GM23338 (cell line): ENCODE measurements around the gene HPX. TPM values are rescaled to one million over a fixed set of nuclear protein-coding genes. Genes with fewer than 3 reads are reported as not detected.

Source experiments
- ATAC-seq: fragments of 200-7000 bp; cut with Tn5 transposase; 3 replicates; pipeline ENCODE4 v1.9.1; 2020
- DNase-seq: peaks from one replicate; pipeline ENCODE4 v3.0.0-alpha.2; 2015; ENCODE audit warnings: low spot score
- H2AFZ ChIP-seq: fragments of 200-600 bp; sonication (generic); 2 replicates; pipeline ENCODE4 v1.8.0; 2016; ENCODE audit warnings: antibody characterized with exemption, mild to moderate bottlenecking, moderate library complexity
- H3F3A ChIP-seq: fragments of 200-600 bp; sonication (generic); replicated peaks from 2 replicates; pipeline ENCODE4 v1.8.0; 2017; ENCODE audit warnings: antibody characterized with exemption, mixed run types, low read depth
- H3K27ac ChIP-seq: fragments of 200-600 bp; sonication (generic); 2 replicates; pipeline ENCODE4 v1.6.1; 2016; ENCODE audit warnings: low read depth
- H3K27me3 ChIP-seq: fragments of 200-600 bp; sonication (generic); 2 replicates; pipeline ENCODE4 v1.8.0; 2016; ENCODE audit warnings: mild to moderate bottlenecking, mixed run types, moderate library complexity; ENCODE audit not compliant: insufficient read depth
- H3K36me3 ChIP-seq: fragments of 200-600 bp; sonication (generic); 2 replicates; pipeline ENCODE4 v1.8.0; 2016; ENCODE audit warnings: mild to moderate bottlenecking; ENCODE audit not compliant: insufficient read depth
- H3K4me1 ChIP-seq: fragments of 200-600 bp; sonication (generic); 2 replicates; pipeline ENCODE4 v1.8.0; 2016; ENCODE audit warnings: mild to moderate bottlenecking, moderate library complexity; ENCODE audit not compliant: insufficient read depth
- H3K4me2 ChIP-seq: fragments of 200-600 bp; sonication (generic); 2 replicates; pipeline ENCODE4 v1.7.1; 2017; ENCODE audit warnings: mixed run types
- H3K4me3 ChIP-seq: fragments of 200-600 bp; sonication (generic); 2 replicates; pipeline ENCODE4 v1.6.1; 2016; ENCODE audit warnings: mixed run types
- H3K79me2 ChIP-seq: fragments of 200-600 bp; sonication (generic); replicated peaks from 2 replicates; pipeline ENCODE4 v1.8.0; 2017; ENCODE audit warnings: mild to moderate bottlenecking; ENCODE audit not compliant: insufficient read depth
- H3K9me2 ChIP-seq: fragments of 200-600 bp; sonication (generic); 2 replicates; pipeline ENCODE4 v1.8.0; 2017; ENCODE audit not compliant: insufficient read depth
- H4K20me1 ChIP-seq: fragments of 200-600 bp; sonication (generic); replicated peaks from 2 replicates; pipeline ENCODE4 v1.8.0; 2017; ENCODE audit warnings: mild to moderate bottlenecking; ENCODE audit not compliant: insufficient read depth
- H3K27ac Mint-ChIP-seq: 2 replicates; pipeline ENCODE4 v1.8.0; 2020; ENCODE audit warnings: inconsistent platforms, mild to moderate bottlenecking, moderate library complexity, mixed read lengths
- H3K27me3 Mint-ChIP-seq: 3 replicates; pipeline ENCODE4 v1.8.0; 2022; ENCODE audit warnings: low read depth, mild to moderate bottlenecking, moderate library complexity, mixed read lengths, inconsistent platforms; ENCODE audit not compliant: insufficient read depth, poor library complexity
- H3K36me3 Mint-ChIP-seq: 3 replicates; pipeline ENCODE4 v1.8.0; 2021; ENCODE audit warnings: low read depth, mild to moderate bottlenecking, inconsistent platforms, moderate library complexity, mixed read lengths
- H3K4me1 Mint-ChIP-seq: 3 replicates; pipeline ENCODE4 v1.8.0; 2020; ENCODE audit warnings: mild to moderate bottlenecking, inconsistent platforms, mixed read lengths
- H3K4me3 Mint-ChIP-seq: 3 replicates; pipeline ENCODE4 v1.8.0; 2021; ENCODE audit warnings: moderate library complexity, mild to moderate bottlenecking, inconsistent platforms, mixed read lengths
- H3K9me3 Mint-ChIP-seq: 3 replicates; pipeline ENCODE4 v1.8.0; 2020; ENCODE audit warnings: moderate library complexity, mild to moderate bottlenecking, inconsistent platforms, mixed read lengths
- EZH2 ChIP-seq: fragments of 200-600 bp; sonication (generic); IDR thresholded peaks from one replicate; pipeline ENCODE4 v1.8.0; 2017; ENCODE audit warnings: antibody characterized with exemption, mild to moderate bottlenecking, low read depth; ENCODE audit not compliant: unreplicated experiment
- EZH2phosphoT487 ChIP-seq: fragments of 200-600 bp; sonication (generic); IDR thresholded peaks from one replicate; pipeline ENCODE4 v1.8.1; 2018; ENCODE audit warnings: antibody characterized with exemption; ENCODE audit not compliant: unreplicated experiment
- JUNB ChIP-seq: IDR thresholded peaks from one replicate; pipeline ENCODE4 v1.6.1; 2016; ENCODE audit warnings: antibody characterized with exemption; ENCODE audit not compliant: unreplicated experiment
- NANOG ChIP-seq: IDR thresholded peaks from 2 replicates; pipeline ENCODE4 v1.6.1; 2016; ENCODE audit warnings: antibody characterized with exemption, borderline replicate concordance
- STAT1 ChIP-seq: IDR thresholded peaks from one replicate; pipeline ENCODE4 v1.6.1; 2016; ENCODE audit warnings: antibody characterized with exemption; ENCODE audit not compliant: unreplicated experiment
- ZNF114 ChIP-seq: fragments of 250-450 bp; sonication (Bioruptor Pico); IDR thresholded peaks from 2 replicates; pipeline ENCODE4 v1.5.0; 2020; ENCODE audit warnings: mild to moderate bottlenecking, moderate library complexity
- polyA plus RNA-seq: library from polyadenylated mRNA; unstranded; fragments of >200 nt; fragmentation: Nextera tagmentation; extraction: Ambion mirVana; gene quantifications from 2 replicates; pipeline ENCODE4 v1.2.1, GENCODE V29; 2016
- total RNA-seq: library from RNA; depleted of rRNA; stranded (reverse); fragments of >200 nt; shearing (Covaris generic); gene quantifications from 2 replicates; pipeline ENCODE4 v1.2.3, GENCODE V29; 2014
- TF ChIP-seq, protein P1 (sequence below), 2 experiments: fragments of 200-600 bp in 1 of 2; sonication (generic) in 1 of 2; conservative IDR thresholded peaks; 2 replicates each; pipeline versions ENCODE4 v1.5.1 to v1.6.1; 2016 to 2017; ENCODE audit warnings: antibody characterized with exemption in 2 of 2, low read depth in 2 of 2, mild to moderate bottlenecking in 2 of 2, moderate library complexity in 1 of 2
- TF ChIP-seq, protein P2 (sequence below): IDR thresholded peaks from 2 replicates; pipeline ENCODE4 v1.6.1; 2016; ENCODE audit warnings: antibody characterized with exemption
- TF ChIP-seq, protein P3 (sequence below): IDR thresholded peaks from one replicate; pipeline ENCODE4 v1.6.1; 2018; ENCODE audit warnings: antibody characterized with exemption; ENCODE audit not compliant: unreplicated experiment

Gene HPX
- total and polyA plus RNA-seq, 2 experiments from 2014 or later, result 0.47 to 0.63 TPM

DNA sequence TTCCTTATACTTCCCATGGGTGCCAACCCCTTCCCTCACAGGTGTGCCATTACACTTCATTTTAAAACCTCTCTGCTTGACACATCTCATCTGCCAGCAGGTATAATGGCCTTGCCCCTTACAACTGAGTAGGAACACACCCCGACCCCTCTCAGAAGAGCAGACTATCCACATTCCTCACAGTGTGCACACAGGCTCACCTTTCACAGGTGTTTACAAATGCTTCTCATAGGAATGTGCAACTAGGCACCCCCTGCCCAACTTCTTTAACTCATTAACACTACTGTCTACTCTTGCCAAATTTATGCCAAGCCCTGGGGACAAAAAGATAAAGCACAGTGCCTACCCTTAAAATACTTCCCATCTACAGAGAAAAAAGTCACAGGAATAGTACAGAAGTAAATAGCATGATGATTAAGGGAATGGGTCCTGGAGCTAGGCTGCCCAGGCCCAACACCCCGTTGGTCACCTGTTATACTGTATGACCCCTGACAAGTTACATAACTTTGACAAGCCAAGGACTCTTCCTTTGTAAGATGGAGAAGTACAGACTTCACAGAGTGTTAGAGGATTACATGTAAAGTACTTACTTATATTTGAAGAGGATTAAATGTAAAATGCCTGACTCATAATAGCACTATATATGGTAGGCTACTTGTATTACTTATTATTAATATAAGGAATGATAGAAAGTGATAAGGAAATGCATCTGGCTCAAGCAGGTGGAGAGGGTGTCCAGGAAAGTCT lies 17.7 kb upstream of the HPX start (continued):
- TF ChIP-seq, protein P1, sequence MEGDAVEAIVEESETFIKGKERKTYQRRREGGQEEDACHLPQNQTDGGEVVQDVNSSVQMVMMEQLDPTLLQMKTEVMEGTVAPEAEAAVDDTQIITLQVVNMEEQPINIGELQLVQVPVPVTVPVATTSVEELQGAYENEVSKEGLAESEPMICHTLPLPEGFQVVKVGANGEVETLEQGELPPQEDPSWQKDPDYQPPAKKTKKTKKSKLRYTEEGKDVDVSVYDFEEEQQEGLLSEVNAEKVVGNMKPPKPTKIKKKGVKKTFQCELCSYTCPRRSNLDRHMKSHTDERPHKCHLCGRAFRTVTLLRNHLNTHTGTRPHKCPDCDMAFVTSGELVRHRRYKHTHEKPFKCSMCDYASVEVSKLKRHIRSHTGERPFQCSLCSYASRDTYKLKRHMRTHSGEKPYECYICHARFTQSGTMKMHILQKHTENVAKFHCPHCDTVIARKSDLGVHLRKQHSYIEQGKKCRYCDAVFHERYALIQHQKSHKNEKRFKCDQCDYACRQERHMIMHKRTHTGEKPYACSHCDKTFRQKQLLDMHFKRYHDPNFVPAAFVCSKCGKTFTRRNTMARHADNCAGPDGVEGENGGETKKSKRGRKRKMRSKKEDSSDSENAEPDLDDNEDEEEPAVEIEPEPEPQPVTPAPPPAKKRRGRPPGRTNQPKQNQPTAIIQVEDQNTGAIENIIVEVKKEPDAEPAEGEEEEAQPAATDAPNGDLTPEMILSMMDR (conservative IDR thresholded peaks at IDR 0.05; ENCODE audit: low read depth in 2 of 2), result no peak
- TF ChIP-seq, protein P2, sequence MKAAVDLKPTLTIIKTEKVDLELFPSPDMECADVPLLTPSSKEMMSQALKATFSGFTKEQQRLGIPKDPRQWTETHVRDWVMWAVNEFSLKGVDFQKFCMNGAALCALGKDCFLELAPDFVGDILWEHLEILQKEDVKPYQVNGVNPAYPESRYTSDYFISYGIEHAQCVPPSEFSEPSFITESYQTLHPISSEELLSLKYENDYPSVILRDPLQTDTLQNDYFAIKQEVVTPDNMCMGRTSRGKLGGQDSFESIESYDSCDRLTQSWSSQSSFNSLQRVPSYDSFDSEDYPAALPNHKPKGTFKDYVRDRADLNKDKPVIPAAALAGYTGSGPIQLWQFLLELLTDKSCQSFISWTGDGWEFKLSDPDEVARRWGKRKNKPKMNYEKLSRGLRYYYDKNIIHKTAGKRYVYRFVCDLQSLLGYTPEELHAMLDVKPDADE, result no peak
- TF ChIP-seq EZH2 (no peak), ZNF114 (CRISPR knock-in tag) (no peak), STAT1 (no peak), EZH2phosphoT487 (no peak)

DNA sequence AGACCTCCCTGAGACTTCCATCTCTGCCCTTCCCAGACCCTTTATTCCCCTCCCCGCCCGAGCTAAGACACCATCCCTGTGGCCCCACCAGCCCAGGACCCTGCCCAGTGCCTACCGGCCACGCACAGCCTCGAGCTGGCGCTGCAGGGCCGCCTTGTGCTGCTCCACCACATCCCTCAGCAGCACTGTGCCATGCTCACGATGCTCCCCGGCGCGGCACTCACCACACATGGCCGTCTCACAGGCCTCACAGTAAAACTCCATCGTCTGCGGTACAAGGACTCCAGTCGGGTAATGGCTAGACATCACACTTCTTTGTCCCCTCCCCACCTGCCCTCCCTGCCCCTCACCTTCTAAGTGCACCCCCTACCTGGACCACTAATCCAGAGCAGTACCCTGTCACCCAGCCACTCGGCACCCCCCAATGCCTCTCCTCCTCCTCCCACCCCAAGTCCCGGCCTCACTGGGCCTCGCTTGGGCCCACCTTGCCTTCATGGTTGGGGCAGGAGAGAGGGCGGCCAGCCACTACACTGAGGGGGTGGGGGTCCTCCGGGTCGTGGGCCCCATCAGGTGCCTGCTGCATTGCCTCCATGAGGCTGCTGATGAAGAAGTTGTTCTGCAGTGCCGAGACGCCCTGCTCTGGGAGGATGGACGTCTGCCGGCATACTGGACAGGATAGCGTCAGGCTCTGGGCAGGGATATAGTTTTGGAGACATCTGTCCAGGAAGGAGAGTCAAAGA lies 17.0 kb upstream of the HPX start:
- H3K27ac ChIP-seq, result no peak overlapping the region
- H3K36me3 Mint-ChIP-seq, result no peaks in the 10 kb centered on the region
- H3K4me2 ChIP-seq, result no peak overlapping the region
- no peaks in the 10 kb centered on the region for H3K27me3 ChIP-seq
- H3K4me3 Mint-ChIP-seq, result no peak overlapping the region
- no peaks in the 10 kb centered on the region for H3K27me3 Mint-ChIP-seq
- no peaks in the 10 kb centered on the region for H3K79me2 ChIP-seq
- no peaks in the 10 kb centered on the region for H3K36me3 ChIP-seq
- H4K20me1 ChIP-seq, result no peaks in the 10 kb centered on the region
- no peak overlapping the region for H2AFZ ChIP-seq
- H3K9me3 Mint-ChIP-seq, result no peaks in the 10 kb centered on the region
- no peaks in the 10 kb centered on the region for H3F3A ChIP-seq
- no peak overlapping the region for H3K27ac Mint-ChIP-seq
- no peak overlapping the region for H3K4me3 ChIP-seq
- H3K9me2 ChIP-seq, result no peaks in the 10 kb centered on the region
- H3K4me1 Mint-ChIP-seq, result no peaks in the 10 kb centered on the region
- H3K4me1 ChIP-seq, result no peaks in the 10 kb centered on the region
- no peak for DNase-seq
- ATAC-seq, result no peak
- TF ChIP-seq JUNB (no peak), EZH2phosphoT487 (no peak), NANOG (no peak), EZH2 (no peak)
- TF ChIP-seq, protein P3, sequence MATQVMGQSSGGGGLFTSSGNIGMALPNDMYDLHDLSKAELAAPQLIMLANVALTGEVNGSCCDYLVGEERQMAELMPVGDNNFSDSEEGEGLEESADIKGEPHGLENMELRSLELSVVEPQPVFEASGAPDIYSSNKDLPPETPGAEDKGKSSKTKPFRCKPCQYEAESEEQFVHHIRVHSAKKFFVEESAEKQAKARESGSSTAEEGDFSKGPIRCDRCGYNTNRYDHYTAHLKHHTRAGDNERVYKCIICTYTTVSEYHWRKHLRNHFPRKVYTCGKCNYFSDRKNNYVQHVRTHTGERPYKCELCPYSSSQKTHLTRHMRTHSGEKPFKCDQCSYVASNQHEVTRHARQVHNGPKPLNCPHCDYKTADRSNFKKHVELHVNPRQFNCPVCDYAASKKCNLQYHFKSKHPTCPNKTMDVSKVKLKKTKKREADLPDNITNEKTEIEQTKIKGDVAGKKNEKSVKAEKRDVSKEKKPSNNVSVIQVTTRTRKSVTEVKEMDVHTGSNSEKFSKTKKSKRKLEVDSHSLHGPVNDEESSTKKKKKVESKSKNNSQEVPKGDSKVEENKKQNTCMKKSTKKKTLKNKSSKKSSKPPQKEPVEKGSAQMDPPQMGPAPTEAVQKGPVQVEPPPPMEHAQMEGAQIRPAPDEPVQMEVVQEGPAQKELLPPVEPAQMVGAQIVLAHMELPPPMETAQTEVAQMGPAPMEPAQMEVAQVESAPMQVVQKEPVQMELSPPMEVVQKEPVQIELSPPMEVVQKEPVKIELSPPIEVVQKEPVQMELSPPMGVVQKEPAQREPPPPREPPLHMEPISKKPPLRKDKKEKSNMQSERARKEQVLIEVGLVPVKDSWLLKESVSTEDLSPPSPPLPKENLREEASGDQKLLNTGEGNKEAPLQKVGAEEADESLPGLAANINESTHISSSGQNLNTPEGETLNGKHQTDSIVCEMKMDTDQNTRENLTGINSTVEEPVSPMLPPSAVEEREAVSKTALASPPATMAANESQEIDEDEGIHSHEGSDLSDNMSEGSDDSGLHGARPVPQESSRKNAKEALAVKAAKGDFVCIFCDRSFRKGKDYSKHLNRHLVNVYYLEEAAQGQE, result no peak
- TF ChIP-seq, protein P1 (conservative IDR thresholded peaks at IDR 0.05; ENCODE audit: low read depth in 2 of 2), result no peak
- TF ChIP-seq, protein P2, result no peak
